Liver (tissue), 3 donors: ENCODE data around the gene TRIO.
"Not testable (repeated sequence)": the region's sequence is repeated elsewhere in the genome, so short reads cannot be mapped to it uniquely, and the experiment has no call there.

ENCODE experiments used
- EGR1 ChIP-seq, 2 donors: IDR thresholded peaks; 2 replicates each; pipeline ENCODE4 v1.6.1; 2016 to 2018; ENCODE audit warnings: antibody characterized with exemption in 2 of 2, low read depth in 2 of 2
- TAF1 ChIP-seq: conservative IDR thresholded peaks from 2 replicates; pipeline ENCODE4 v1.6.1; 2016; ENCODE audit warnings: antibody characterized with exemption, mild to moderate bottlenecking
- YY1 ChIP-seq: IDR thresholded peaks from 2 replicates; pipeline ENCODE4 v1.6.1; 2016; ENCODE audit warnings: antibody characterized with exemption, mild to moderate bottlenecking
- TF ChIP-seq, protein P1 (sequence below): fragments of 150-350 bp; IDR thresholded peaks from 2 replicates; pipeline ENCODE4 v1.5.1; 2017; ENCODE audit warnings: improper control_type of control experiment, low read depth, low read length; ENCODE audit not compliant: missing input control
- TF ChIP-seq, protein P2 (sequence below): IDR thresholded peaks from 2 replicates; pipeline ENCODE4 v1.6.1; 2016; ENCODE audit warnings: antibody characterized with exemption
- TF ChIP-seq, protein P3 (sequence below): IDR thresholded peaks from 2 replicates; pipeline ENCODE4 v1.6.1; 2016; ENCODE audit warnings: antibody characterized with exemption
- donor health status: healthy.
- donor health status: healthy.

DNA sequence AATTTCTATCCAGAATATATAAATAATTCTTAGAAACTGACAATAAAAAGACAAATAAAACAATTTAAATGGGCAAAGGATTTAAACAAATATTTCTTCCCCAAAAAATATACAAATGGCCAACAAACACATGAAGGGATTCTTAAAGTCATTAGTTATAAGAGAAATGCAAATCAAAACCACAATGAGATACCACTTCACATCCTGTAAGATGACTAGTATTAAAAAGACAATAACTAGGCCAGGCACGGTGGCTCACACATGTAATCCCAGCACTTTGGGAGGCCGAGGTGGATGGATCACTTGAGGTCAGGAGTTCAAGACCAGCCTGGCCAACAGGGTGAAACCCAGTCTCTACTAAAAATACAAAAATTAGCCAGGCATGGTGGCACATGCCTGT lies 45.8 kb upstream of the TRIO start:
- not testable (repeated sequence) for TF ChIP-seq TAF1; EGR1 (IDR thresholded peaks at IDR 0.05; ENCODE audit: low read depth in 2 of 2); YY1
- TF ChIP-seq, protein P1, sequence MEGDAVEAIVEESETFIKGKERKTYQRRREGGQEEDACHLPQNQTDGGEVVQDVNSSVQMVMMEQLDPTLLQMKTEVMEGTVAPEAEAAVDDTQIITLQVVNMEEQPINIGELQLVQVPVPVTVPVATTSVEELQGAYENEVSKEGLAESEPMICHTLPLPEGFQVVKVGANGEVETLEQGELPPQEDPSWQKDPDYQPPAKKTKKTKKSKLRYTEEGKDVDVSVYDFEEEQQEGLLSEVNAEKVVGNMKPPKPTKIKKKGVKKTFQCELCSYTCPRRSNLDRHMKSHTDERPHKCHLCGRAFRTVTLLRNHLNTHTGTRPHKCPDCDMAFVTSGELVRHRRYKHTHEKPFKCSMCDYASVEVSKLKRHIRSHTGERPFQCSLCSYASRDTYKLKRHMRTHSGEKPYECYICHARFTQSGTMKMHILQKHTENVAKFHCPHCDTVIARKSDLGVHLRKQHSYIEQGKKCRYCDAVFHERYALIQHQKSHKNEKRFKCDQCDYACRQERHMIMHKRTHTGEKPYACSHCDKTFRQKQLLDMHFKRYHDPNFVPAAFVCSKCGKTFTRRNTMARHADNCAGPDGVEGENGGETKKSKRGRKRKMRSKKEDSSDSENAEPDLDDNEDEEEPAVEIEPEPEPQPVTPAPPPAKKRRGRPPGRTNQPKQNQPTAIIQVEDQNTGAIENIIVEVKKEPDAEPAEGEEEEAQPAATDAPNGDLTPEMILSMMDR = not testable (repeated sequence)
- TF ChIP-seq, protein P2, sequence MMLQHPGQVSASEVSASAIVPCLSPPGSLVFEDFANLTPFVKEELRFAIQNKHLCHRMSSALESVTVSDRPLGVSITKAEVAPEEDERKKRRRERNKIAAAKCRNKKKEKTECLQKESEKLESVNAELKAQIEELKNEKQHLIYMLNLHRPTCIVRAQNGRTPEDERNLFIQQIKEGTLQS = not testable (repeated sequence)
- TF ChIP-seq, protein P3, sequence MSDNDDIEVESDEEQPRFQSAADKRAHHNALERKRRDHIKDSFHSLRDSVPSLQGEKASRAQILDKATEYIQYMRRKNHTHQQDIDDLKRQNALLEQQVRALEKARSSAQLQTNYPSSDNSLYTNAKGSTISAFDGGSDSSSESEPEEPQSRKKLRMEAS = not testable (repeated sequence)
